GM08714 (cell line): ENCODE measurements around the gene EFCAB3.
"Not testable (repeated sequence)": the region's sequence is repeated elsewhere in the genome, so short reads cannot be mapped to it uniquely, and the experiment has no call there.

Experiments
- H3K4me3 ChIP-seq: fragments of 200-500 bp; sonication (Bioruptor generic); 2 replicates; pipeline ENCODE4 v1.5.1; 2014; ENCODE audit warnings: mild to moderate bottlenecking, low read length, inconsistent platforms
- ZNF274 ChIP-seq: IDR thresholded peaks from 2 replicates; pipeline ENCODE4 v1.6.1; 2012; ENCODE audit warnings: mild to moderate bottlenecking, low read depth, low read length

The EFCAB3 gene

GRCh38 chr17:62380253-62380652 is at the start of gene EFCAB3:
Gene EFCAB3, plus strand, starts transcription at chr17:62380553. Its CDS starts 2,427 bp downstream, at chr17:62382980.
- no peak within 1 kb of the TSS for H3K4me3 ChIP-seq
- no peak for TF ChIP-seq ZNF274

- no peak for TF ChIP-seq ZNF274
- H3K4me3 ChIP-seq: no peak overlapping the region
Observed at GRCh38 chr17:62336527-62336926, 43.8 kb upstream of the EFCAB3 start.

DNA sequence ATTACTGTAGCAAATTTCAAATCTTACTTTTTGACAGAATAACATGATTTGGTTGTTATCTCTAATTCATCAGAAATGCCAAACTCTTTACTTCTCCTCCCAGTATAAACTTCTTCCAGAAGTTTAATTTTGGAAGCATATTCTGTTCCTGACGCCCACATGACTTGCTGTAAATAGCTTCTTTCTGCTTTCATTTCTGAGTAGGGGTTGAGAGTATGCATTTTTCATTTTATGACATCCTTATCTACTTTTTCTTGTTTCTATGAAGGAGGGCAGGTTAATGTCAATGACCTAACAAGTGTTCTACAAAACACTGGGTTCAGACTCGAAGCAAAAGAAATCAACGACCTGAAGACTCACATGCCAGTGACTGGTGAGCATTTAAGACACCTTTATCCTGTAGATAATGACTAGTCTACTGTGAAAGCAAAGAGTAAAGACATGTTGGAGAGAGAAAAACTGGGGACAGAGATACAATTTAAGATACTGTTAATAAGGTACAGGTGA is 36.5 kb upstream of the EFCAB3 start:
- no peak overlapping the region for H3K4me3 ChIP-seq
- TF ChIP-seq ZNF274: no peak

DNA sequence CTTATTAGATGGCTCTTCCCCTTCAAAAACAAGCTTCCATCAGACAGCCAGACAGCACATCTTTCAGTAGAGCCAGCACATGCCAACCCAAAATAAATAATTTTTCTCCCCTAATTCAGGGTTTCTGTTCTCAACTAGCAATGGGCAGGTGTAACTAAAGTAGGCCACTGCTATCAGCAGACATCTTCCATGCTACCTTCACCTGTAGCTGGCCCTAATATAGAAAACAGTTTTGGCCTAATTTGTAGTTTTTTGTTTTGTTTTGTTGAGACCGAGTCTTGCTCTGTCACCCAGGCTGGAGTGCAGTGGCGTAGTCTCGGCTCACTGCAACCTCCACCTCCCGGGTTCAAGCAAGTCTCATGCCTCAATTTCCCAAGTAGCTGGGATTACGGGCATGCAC is 29.2 kb upstream of the EFCAB3 start:
- TF ChIP-seq ZNF274: no peak
- H3K4me3 ChIP-seq: no peak overlapping the region

GRCh38 chr17:62366191-62366590 is 14.2 kb upstream of the EFCAB3 start:
- H3K4me3 ChIP-seq: no peak overlapping the region
- TF ChIP-seq ZNF274: no peak

GRCh38 chr17:62381561-62381960 is 1.2 kb downstream of the EFCAB3 start:
- TF ChIP-seq ZNF274: no peak
- no peak overlapping the region for H3K4me3 ChIP-seq

GRCh38 chr17:62388856-62389255 is 8.5 kb downstream of the EFCAB3 start:
- H3K4me3 ChIP-seq: no peak overlapping the region
- no peak for TF ChIP-seq ZNF274

DNA sequence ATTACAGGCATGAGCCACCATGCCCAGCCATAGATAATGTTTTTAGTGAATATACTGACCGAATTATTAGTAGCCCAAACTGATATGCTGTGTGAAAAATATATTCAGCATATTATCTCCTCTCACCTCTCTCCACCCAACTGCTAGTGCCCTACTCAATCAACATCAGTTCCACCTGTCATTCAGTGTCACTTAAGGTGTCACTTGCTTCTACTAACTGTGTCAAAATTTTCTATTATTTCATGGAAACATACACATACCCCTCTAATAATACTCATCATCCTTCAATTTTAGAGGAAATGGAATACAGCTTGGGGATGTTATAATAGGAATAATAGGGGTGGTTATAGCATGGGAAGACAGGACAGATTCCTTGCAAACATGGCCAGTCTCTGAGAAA is 12.6 kb downstream of the EFCAB3 start:
- H3K4me3 ChIP-seq: no peak overlapping the region
- TF ChIP-seq ZNF274: no peak

DNA sequence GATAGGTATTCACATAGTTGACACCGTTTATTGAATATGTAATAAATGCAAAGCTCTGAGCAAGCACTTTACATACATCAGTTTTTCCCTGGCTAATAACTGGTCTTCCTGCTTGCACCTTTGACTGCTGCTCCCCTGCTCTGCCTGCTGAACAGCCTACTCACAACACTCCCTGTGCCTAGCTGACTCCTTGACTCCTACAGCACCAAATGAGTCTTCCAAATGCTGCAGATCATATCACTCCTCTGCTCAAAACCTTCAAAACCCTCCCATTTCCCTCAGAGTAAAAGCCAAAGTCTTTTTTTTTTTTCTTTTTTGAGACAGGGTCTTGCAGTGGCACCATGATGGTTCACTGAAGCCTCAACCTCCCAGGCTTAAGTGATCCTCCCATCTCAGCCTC is 18.5 kb downstream of the EFCAB3 start:
- H3K4me3 ChIP-seq: no peak overlapping the region
- TF ChIP-seq ZNF274: no peak

- no peak overlapping the region for H3K4me3 ChIP-seq
- TF ChIP-seq ZNF274: no peak
Observed at GRCh38 chr17:62405451-62405850, 25.1 kb downstream of the EFCAB3 start.

GRCh38 chr17:62413090-62413489 is 32.7 kb downstream of the EFCAB3 start:
- not testable (repeated sequence) for H3K4me3 ChIP-seq

GRCh38 chr17:62423647-62424461 is 43.5 kb downstream of the EFCAB3 start, which contains the start of gene METTL2A:
Gene METTL2A, plus strand, starts transcription at chr17:62423897. Its CDS starts 6 bp downstream, at chr17:62423903.
- peak within 1 kb of the TSS; percentile 85 for H3K4me3 ChIP-seq

- H3K4me3 ChIP-seq: not testable (repeated sequence)
Observed at GRCh38 chr17:62426214-62426613, 45.9 kb downstream of the EFCAB3 start.

DNA sequence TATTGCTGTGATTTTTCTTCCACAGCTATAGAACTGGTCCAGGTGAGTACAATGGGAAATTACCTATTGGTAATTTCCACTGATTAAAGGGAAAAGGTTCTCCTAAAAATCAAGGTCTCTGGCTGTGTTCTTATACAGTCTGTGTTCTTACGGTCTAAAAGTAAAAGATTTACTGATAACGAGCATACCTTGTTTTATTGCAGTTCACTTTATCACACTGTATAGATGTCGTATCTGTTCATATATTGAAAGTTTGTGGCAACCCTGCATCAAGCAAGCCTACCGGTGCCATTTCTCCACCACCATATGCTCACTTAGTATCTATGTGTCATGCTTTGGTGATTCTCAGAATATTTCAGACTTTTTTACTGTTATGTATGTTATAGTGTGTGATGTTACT is 54.9 kb downstream of the EFCAB3 start:
- not testable (repeated sequence) for H3K4me3 ChIP-seq

GRCh38 chr17:62441181-62441580 is 60.8 kb downstream of the EFCAB3 start:
- not testable (repeated sequence) for H3K4me3 ChIP-seq

DNA sequence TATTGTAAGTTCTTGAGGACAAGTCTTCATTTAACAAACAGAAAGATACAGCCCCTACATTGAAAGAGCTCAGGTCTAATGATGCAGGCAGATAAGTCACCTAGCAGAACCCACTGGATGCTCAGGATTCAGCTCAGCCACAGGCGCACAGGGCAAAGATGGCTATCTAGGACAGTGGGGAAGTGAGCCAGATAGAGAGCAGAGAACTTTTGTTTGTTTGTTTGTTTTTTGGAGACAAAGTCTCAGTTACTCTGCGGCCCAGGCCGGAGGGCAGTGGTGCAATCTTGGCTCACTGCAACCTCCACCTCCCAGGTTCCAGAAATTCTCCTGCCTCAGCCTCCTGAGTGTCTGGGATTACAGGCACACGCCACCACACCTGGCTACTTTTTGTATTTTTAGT is 63.7 kb downstream of the EFCAB3 start:
- no peak for TF ChIP-seq ZNF274
- no peak overlapping the region for H3K4me3 ChIP-seq

GRCh38 chr17:62445791-62446190 is 65.4 kb downstream of the EFCAB3 start:
- not testable (repeated sequence) for H3K4me3 ChIP-seq

GRCh38 chr17:62452195-62452594 is 71.8 kb downstream of the EFCAB3 start:
- not testable (repeated sequence) for H3K4me3 ChIP-seq

DNA sequence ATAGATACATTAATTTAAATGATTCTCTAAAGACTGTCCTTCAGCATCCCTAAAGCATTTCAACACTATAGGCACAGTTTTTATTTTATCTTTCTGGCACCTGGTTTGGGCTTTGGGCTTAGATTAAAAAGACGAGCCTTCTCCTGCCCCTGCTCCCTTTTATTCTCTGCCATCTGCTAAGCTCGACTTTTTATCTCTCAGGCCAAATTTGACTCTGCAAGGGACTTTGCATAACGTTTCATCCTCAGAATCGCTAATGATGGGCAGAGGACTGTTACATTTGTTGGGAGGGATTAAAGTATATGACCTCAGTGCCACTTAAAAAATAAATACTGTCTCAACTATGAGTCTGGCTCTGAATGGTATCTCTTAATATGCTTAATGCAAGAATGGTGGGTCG is 72.7 kb downstream of the EFCAB3 start:
- not testable (repeated sequence) for H3K4me3 ChIP-seq

GRCh38 chr17:62453656-62454055 is 73.3 kb downstream of the EFCAB3 start:
- H3K4me3 ChIP-seq: peak overlapping the region; percentile 46; the same call in 1 of the 2 replicates

DNA sequence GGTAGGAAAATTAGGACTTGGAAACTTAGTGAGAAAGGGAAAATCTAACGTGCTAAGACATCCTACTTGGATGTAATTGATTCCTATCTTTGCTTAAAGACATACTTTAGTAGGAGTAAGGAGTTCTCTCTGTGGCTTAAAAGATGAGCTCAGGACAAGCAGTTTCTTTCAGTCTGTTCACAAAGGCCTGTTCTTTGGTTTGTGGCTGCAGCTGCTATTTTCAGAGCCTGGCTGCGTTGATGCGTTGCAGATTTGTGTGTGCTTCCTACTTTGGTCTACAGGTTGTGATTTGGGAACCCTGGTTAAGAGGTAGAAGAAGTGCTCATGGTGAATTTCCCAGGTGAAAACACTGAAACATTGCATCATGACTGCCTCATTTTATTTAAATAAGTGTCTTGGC is 73.8 kb downstream of the EFCAB3 start:
- peak overlapping the region; percentile 46; the same call in 1 of the 2 replicates for H3K4me3 ChIP-seq
